Superior temporal gyrus (tissue), 1 donor: ENCODE measurements around the gene COMMD1.
A peak's percentile ranks its signal among the peaks of the same experiment; 100 is the strongest.
"Not testable (repeated sequence)": the region's sequence is repeated elsewhere in the genome, so short reads cannot be mapped to it uniquely, and the experiment has no call there.

Experiments used
- DNase-seq: peaks from one replicate; pipeline ENCODE4 v3.0.0-alpha.2; 2016; ENCODE audit errors: extremely low spot score

COMMD1 gene

GRCh38 chr2:61962095-61962984 lies 56.9 kb downstream of the COMMD1 start:
- DNase-seq, result no peak

- DNase-seq, result no peak
Observed at GRCh38 chr2:61966087-61966727, 60.7 kb downstream of the COMMD1 start.

- no peak for DNase-seq
Observed at GRCh38 chr2:61967262-61967661, 61.8 kb downstream of the COMMD1 start.

GRCh38 chr2:61969376-61969775 lies 63.9 kb downstream of the COMMD1 start:
- DNase-seq, result no peak

- no peak for DNase-seq
Observed at GRCh38 chr2:61970807-61971556, 65.5 kb downstream of the COMMD1 start.

GRCh38 chr2:61978522-61978921 lies 73.0 kb downstream of the COMMD1 start:
- peak; percentile 42 for DNase-seq

- DNase-seq, result no peak
Observed at GRCh38 chr2:61980758-61981157, 75.3 kb downstream of the COMMD1 start.

GRCh38 chr2:61984682-61985081 lies 79.2 kb downstream of the COMMD1 start:
- no peak for DNase-seq

GRCh38 chr2:61988462-61989366 lies 83.2 kb downstream of the COMMD1 start:
- no peak for DNase-seq

GRCh38 chr2:61993422-61994024 lies 88.0 kb downstream of the COMMD1 start:
- DNase-seq, result peak; percentile 79

- no peak for DNase-seq
Observed at GRCh38 chr2:61994531-61994930, 89.1 kb downstream of the COMMD1 start.

GRCh38 chr2:61995065-61995464 lies 89.6 kb downstream of the COMMD1 start:
- no peak for DNase-seq

GRCh38 chr2:61995515-61995914 lies 90.0 kb downstream of the COMMD1 start:
- DNase-seq, result no peak

- no peak for DNase-seq
Observed at GRCh38 chr2:61998426-61998825, 93.0 kb downstream of the COMMD1 start.

- no peak for DNase-seq
Observed at GRCh38 chr2:62000538-62000937, 95.1 kb downstream of the COMMD1 start.

- no peak for DNase-seq
Observed at GRCh38 chr2:62001431-62001830, 96.0 kb downstream of the COMMD1 start.

- DNase-seq, result not testable (repeated sequence)
Observed at GRCh38 chr2:62004428-62004827, 99.0 kb downstream of the COMMD1 start.

GRCh38 chr2:62007555-62007954 lies 102.1 kb downstream of the COMMD1 start:
- no peak for DNase-seq

- DNase-seq, result no peak
Observed at GRCh38 chr2:62010632-62011256, 105.3 kb downstream of the COMMD1 start.

- peak; percentile 36 for DNase-seq
Observed at GRCh38 chr2:62013641-62014040, 108.2 kb downstream of the COMMD1 start.
